Stimulated activated CD4-positive, alpha-beta T cell treated with anti-CD3 and anti-CD28 coated beads, Interleukin-1b, Interleukin-23, amount 100 ng/mL, for 1 hour (primary cell): ENCODE results near the gene MAGOHB.
"Not testable (repeated sequence)": the region's sequence is repeated elsewhere in the genome, so short reads cannot be mapped to it uniquely, and the experiment has no call there.

ENCODE experiments used
- DNase-seq, 2 donors: peaks; one replicate each; pipeline ENCODE4 v3.0.0-alpha.2; 2020; ENCODE audit warnings: low read depth in 2 of 2

The MAGOHB gene

GRCh38 chr12:10613349-10614055 lies at the start of gene MAGOHB:
Gene MAGOHB, minus strand, starts transcription at chr12:10613609. Its CDS starts 77 bp downstream, at chr12:10613532.
- peak; percentile 92 to 100 for DNase-seq

GRCh38 chr12:10661338-10661737 lies 47.9 kb upstream of the MAGOHB start:
- no peak for DNase-seq

- DNase-seq = no peak
These were observed 40.6 kb upstream of the MAGOHB start for GRCh38 chr12:10654003-10654402.

- DNase-seq = no peak
These were observed 38.8 kb upstream of the MAGOHB start for GRCh38 chr12:10652192-10652591.

GRCh38 chr12:10646576-10646975 lies 33.2 kb upstream of the MAGOHB start:
- not testable (repeated sequence) for DNase-seq

- DNase-seq = no peak
These were observed 32.5 kb upstream of the MAGOHB start for GRCh38 chr12:10645910-10646309.

- DNase-seq = no peak
These were observed 28.5 kb upstream of the MAGOHB start for GRCh38 chr12:10641735-10642500.

- DNase-seq = no peak
These were observed 25.3 kb upstream of the MAGOHB start for GRCh38 chr12:10638728-10639127.

GRCh38 chr12:10636611-10637010 lies 23.2 kb upstream of the MAGOHB start:
- DNase-seq = no peak

GRCh38 chr12:10636124-10636523 lies 22.7 kb upstream of the MAGOHB start:
- no peak for DNase-seq

GRCh38 chr12:10635306-10635705 lies 21.9 kb upstream of the MAGOHB start:
- no peak for DNase-seq

GRCh38 chr12:10634427-10634826 lies 21.0 kb upstream of the MAGOHB start:
- no peak for DNase-seq

- DNase-seq = no peak
These were observed 20.1 kb upstream of the MAGOHB start for GRCh38 chr12:10633541-10633940.

- no peak for DNase-seq
These were observed 18.8 kb upstream of the MAGOHB start for GRCh38 chr12:10632226-10632625.

- DNase-seq = no peak
These were observed 11.2 kb upstream of the MAGOHB start for GRCh38 chr12:10624605-10625004.

- DNase-seq = no peak
These were observed 9.7 kb upstream of the MAGOHB start for GRCh38 chr12:10623131-10623530.

GRCh38 chr12:10621278-10621677 lies 7.9 kb upstream of the MAGOHB start:
- DNase-seq = no peak

GRCh38 chr12:10620078-10620779 lies 6.8 kb upstream of the MAGOHB start:
- DNase-seq = no peak

GRCh38 chr12:10618338-10618987 lies 5.1 kb upstream of the MAGOHB start:
- no peak for DNase-seq

GRCh38 chr12:10617863-10618262 lies 4.5 kb upstream of the MAGOHB start:
- DNase-seq = no peak

- DNase-seq = no peak
These were observed 2.1 kb upstream of the MAGOHB start for GRCh38 chr12:10615532-10615931.

- DNase-seq = no peak
These were observed 604 bp upstream of the MAGOHB start for GRCh38 chr12:10614056-10614370.
